Thoracic aorta (tissue), 2 donors: ENCODE data around the gene SNRPE. TPM values are rescaled to one million over a fixed set of nuclear protein-coding genes. Genes with fewer than 3 reads are reported as not detected.

Source experiments
- ATAC-seq: fragments of 150-250 bp; one replicate; pipeline ENCODE4 v1.8.0; 2017; ENCODE audit warnings: low read depth; ENCODE audit not compliant: insufficient number of reproducible peaks, low FRiP score
- DNase-seq: peaks from one replicate; pipeline ENCODE4 v3.0.0-alpha.2; 2020; ENCODE audit warnings: low spot score
- H3K27ac ChIP-seq, 2 donors: fragments of 200-600 bp; sonication (generic); 1 replicate in 1 of 2; 2 replicates in 1 of 2; pipeline ENCODE4 v1.5.1; 2016; ENCODE audit warnings: mild to moderate bottlenecking in 2 of 2, moderate library complexity in 2 of 2
- H3K27me3 ChIP-seq: fragments of 200-600 bp; sonication (generic); replicated peaks from 2 replicates; pipeline ENCODE4 v1.6.0; 2016; ENCODE audit warnings: mild to moderate bottlenecking; ENCODE audit not compliant: insufficient read depth
- H3K36me3 ChIP-seq: fragments of 200-600 bp; sonication (generic); one replicate; pipeline ENCODE4 v1.5.1; 2016
- H3K4me1 ChIP-seq, 2 donors: fragments of 200-600 bp; sonication (generic); 1 replicate in 1 of 2; 2 replicates in 1 of 2; pipeline versions ENCODE4 v1.5.1 to v1.6.0; 2016; ENCODE audit warnings: low read depth in 2 of 2, mild to moderate bottlenecking in 1 of 2; ENCODE audit not compliant: control insufficient read depth in 1 of 2
- H3K4me3 ChIP-seq: fragments of 200-600 bp; sonication (generic); 2 replicates; pipeline ENCODE4 v1.5.1; 2016; ENCODE audit warnings: mild to moderate bottlenecking
- H3K9me3 ChIP-seq: fragments of 200-600 bp; sonication (generic); 2 replicates; pipeline ENCODE4 v1.5.1; 2016
- total RNA-seq, 2 donors: library from RNA; depleted of rRNA; stranded (reverse); fragments of >200 nt; gene quantifications; one replicate each; pipeline versions ENCODE4 v1.1.0 to v1.2.3, GENCODE V29; 2016
- TF ChIP-seq, protein P1 (sequence below): fragments of 200-600 bp; sonication (generic); IDR thresholded peaks from one replicate; pipeline ENCODE4 v1.5.1; 2019; ENCODE audit warnings: antibody characterized with exemption

Gene SNRPE
- total RNA-seq, 2 donors from 2014 or later: 16.8 to 55.3 TPM

DNA sequence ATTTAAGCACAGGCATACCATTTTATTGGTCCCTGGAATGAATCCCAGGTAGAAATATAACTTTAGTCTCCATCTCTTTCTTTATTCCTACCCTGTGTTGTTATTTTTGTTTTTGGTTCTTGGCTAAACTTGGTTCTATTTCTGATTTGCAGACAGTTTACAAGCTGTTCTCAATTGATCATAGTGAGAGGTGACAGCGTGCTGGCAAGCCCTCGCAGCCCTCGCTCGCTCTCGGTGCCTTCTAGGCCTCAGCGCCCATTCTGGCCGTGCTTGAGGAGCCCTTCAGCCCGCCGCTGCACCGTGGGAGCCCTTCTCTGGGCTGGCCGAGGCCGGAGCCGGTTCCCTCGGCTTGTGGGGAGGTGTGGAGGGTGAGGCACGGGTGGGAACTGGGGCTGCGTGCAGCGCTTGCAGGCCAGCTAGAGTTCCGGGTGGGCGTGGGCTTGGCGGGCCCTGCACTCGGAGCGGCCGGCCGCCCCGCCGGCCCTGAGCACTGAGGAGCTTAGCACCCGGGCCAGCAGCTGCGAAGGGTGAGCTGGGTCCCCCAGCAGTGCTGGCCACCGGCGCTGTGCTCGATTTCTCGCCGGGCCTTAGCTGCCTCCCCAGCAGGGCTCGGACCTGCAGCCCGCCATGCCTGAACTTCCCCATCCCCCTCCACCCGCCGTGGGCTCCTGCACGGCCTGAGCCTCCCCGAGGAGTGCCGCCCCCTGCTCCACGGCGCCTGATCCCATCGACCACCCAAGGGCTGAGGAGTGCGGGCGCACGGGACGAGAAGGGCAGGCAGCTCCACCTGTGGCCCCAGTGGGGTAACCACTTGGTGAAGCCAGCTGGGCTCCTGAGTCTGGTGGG lies 38.7 kb downstream of the SNRPE start:
- H3K4me1 ChIP-seq: no peaks in the 10 kb centered on the region
- H3K27me3 ChIP-seq: no peaks in the 10 kb centered on the region
- no peak overlapping the region for H3K4me3 ChIP-seq
- DNase-seq: no peak
- H3K36me3 ChIP-seq: no peaks in the 10 kb centered on the region
- H3K9me3 ChIP-seq: peaks cover under 1% of the 10 kb centered on the region
- H3K27ac ChIP-seq: no peak overlapping the region
- ATAC-seq: no peak
- TF ChIP-seq, protein P1, sequence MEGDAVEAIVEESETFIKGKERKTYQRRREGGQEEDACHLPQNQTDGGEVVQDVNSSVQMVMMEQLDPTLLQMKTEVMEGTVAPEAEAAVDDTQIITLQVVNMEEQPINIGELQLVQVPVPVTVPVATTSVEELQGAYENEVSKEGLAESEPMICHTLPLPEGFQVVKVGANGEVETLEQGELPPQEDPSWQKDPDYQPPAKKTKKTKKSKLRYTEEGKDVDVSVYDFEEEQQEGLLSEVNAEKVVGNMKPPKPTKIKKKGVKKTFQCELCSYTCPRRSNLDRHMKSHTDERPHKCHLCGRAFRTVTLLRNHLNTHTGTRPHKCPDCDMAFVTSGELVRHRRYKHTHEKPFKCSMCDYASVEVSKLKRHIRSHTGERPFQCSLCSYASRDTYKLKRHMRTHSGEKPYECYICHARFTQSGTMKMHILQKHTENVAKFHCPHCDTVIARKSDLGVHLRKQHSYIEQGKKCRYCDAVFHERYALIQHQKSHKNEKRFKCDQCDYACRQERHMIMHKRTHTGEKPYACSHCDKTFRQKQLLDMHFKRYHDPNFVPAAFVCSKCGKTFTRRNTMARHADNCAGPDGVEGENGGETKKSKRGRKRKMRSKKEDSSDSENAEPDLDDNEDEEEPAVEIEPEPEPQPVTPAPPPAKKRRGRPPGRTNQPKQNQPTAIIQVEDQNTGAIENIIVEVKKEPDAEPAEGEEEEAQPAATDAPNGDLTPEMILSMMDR: no peak

GRCh38 chr1:203901581-203901980 lies 40.2 kb downstream of the SNRPE start:
- Histone ChIP-seq H3K4me3 (no peak overlapping the region), H3K27me3 (no peaks in the 10 kb centered on the region), H3K4me1 (no peaks in the 10 kb centered on the region), H3K9me3 (no peaks in the 10 kb centered on the region), H3K36me3 (no peaks in the 10 kb centered on the region), H3K27ac (no peak overlapping the region)
- DNase-seq (no peak), ATAC-seq (no peak)
- TF ChIP-seq, protein P1: no peak

DNA sequence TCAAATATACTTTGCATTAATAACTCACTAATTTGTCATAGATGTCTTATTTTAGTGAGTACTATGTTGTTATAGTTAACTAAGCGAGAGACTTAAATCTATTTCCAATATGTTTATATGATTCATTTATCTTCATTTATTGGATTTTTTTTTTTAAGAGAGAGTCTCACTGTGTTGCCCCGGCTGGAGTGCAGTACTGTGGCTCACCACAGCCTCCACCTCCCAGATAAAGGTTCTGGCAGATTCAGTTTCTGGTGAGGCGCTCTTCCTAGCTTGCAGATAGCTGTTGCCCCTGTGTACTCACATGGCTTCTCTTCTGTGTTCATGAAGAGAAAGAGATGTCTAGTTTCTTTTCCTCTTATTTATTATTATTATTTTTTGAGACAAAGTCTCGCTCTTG lies 43.9 kb downstream of the SNRPE start:
- Histone ChIP-seq H3K4me1 (no peaks in the 10 kb centered on the region), H3K27me3 (no peaks in the 10 kb centered on the region), H3K36me3 (no peaks in the 10 kb centered on the region), H3K9me3 (no peaks in the 10 kb centered on the region), H3K4me3 (no peak overlapping the region), H3K27ac (no peak overlapping the region)
- TF ChIP-seq, protein P1: no peak
- DNase-seq (no peak), ATAC-seq (no peak)

GRCh38 chr1:203906932-203907331 lies 45.5 kb downstream of the SNRPE start:
- TF ChIP-seq, protein P1: no peak
- Histone ChIP-seq H3K27ac (no peak overlapping the region), H3K27me3 (no peaks in the 10 kb centered on the region), H3K4me3 (no peak overlapping the region), H3K4me1 (no peaks in the 10 kb centered on the region), H3K36me3 (no peaks in the 10 kb centered on the region), H3K9me3 (no peaks in the 10 kb centered on the region)
- no peak for ATAC-seq
- DNase-seq: no peak

GRCh38 chr1:203907901-203908300 lies 46.5 kb downstream of the SNRPE start:
- Histone ChIP-seq H3K4me1 (no peaks in the 10 kb centered on the region), H3K4me3 (no peak overlapping the region), H3K9me3 (no peaks in the 10 kb centered on the region), H3K27me3 (no peaks in the 10 kb centered on the region), H3K27ac (no peak overlapping the region), H3K36me3 (no peaks in the 10 kb centered on the region)
- no peak for DNase-seq
- no peak for ATAC-seq
- TF ChIP-seq, protein P1: no peak
